ENCODE data around the gene KLHL36.
"Not testable (repeated sequence)": the region's sequence is repeated elsewhere in the genome, so short reads cannot be mapped to it uniquely, and the experiment has no call there.

Gene KLHL36

DNA sequence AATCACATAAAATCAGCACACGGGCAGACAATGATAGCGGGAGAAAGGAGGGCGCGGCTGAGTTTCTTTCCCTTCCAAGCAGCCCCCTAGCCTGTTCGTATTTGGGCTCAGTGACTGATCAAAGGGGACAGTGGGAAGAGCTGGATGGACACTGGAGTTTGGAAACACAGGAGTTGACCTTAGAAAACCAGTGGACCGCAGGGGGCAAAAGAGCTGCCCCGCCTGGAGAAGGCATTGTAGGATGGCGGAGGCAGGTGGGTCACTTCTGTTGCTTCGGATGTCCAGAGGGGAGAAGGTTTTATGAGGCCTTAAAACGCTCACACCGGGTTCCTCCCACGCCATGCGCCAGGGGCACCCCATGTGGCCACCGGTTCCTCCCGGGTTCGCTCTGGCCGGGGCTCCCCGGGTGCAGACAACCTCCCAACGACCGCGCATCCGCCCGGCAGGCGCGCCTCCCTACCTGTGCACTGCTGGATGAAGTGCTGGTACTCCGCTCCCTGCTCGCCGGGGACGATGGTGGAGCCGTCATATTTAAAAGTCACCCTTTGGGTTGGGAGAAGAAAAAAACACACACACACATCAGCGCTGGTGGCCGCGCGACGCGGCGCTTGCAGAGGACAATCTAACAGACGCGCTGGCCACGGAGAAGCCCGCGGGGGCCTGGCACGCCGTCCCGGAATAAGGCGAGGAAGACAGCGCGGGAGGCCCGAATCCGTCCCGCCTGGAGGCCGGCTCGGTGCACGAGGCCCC, 31.1 kb upstream of the KLHL36 start:
- peak in 2 of 3 experiments; percentile 47 to 64 for DNase-seq

DNA sequence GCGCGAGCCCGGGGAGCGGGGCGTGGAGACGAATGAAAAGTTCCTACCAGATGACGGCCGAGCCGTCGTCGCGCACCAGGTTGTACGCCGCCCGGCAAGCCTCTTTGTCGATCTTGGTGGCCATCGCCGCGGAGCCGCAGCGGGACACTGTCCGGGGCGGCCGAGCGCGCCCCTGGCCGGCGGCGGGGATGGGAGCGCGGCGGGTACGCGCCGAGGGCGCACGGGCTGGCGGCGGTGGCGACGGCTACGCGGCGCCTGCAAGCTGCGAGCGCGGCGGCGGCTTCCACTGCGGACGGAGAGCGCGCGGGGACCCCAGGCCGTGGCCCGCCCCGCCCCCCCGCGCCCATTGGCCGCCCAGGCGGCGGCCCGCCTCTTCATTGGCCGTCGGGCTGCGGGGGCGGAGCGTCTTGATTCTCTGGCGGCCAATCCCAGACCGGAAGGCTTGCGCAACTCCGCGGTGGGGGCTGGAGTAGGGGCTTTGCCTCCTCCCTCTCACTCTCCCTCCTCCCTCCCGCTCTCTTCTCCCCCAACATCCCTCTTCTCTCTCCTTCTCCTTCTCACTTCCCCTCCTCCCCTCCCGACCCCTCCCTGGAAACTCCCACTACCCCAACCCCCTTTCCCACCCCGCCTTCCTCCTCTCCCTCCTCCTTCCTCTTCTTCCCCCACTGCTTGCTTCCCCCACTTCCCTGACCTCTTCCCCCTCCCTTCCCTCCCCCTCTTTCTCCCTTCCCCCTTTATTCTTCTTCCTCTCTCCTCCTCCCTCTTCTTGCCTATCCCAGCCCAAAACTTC, 30.3 kb upstream of the KLHL36 start, which contains the start of gene COTL1:
TSS of gene COTL1 (minus strand) at position 288 of the 790 bp plus-strand sequence. CDS start at position 124, 164 bp downstream.
- peak; percentile 91 to 95 (median 94) for DNase-seq

- peak in 2 of 3 experiments; percentile 57 to 74 for DNase-seq
Measured at GRCh38 chr16:84618581-84619460, 29.5 kb upstream of the KLHL36 start.

DNA sequence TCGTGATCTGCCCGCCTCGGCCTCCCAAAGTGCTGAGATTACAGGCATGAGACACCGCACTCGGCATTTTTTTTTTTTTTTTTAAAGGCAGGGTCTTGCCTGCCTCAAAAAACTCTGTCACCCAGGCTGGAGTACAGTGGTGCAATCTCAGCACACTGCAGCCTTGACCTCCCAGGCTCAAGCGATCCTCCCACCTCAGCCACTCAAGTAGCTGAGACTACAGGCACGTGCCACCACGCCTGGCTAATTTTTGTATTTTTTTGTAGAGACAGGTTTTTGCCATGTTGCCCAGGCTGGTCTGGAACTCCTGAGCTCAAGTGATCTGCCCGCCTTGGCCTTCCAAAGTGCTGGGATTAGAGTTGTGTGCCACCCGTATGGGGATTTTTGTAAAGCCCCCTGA, 27.4 kb upstream of the KLHL36 start:
- not testable (repeated sequence) for DNase-seq

- DNase-seq: no peak
Measured at GRCh38 chr16:84625556-84625955, 22.8 kb upstream of the KLHL36 start.

GRCh38 chr16:84628226-84628731, 20.0 kb upstream of the KLHL36 start:
- peak in 2 of 3 experiments; percentile 9 to 24 for DNase-seq

GRCh38 chr16:84629580-84629979, 18.7 kb upstream of the KLHL36 start:
- DNase-seq: no peak

DNA sequence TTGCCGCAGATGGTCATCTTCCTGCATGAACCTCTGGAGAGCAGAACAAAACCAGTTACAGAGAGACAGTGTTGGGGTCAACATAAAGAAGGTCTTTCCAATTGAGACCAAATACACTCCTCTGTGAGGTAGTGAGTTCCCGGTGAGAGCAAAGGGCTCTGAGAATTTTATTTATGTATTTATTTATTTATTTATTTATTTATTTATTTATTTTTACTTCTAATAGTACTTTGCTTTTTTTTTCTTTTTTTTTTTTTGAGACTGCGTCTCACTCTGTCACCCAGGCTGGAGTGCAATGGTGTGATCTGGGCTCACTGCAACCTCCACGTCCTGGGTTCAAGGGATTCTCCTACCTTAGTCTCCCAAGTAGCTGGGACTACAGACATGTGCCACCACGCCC, 18.3 kb upstream of the KLHL36 start:
- DNase-seq: no peak

DNA sequence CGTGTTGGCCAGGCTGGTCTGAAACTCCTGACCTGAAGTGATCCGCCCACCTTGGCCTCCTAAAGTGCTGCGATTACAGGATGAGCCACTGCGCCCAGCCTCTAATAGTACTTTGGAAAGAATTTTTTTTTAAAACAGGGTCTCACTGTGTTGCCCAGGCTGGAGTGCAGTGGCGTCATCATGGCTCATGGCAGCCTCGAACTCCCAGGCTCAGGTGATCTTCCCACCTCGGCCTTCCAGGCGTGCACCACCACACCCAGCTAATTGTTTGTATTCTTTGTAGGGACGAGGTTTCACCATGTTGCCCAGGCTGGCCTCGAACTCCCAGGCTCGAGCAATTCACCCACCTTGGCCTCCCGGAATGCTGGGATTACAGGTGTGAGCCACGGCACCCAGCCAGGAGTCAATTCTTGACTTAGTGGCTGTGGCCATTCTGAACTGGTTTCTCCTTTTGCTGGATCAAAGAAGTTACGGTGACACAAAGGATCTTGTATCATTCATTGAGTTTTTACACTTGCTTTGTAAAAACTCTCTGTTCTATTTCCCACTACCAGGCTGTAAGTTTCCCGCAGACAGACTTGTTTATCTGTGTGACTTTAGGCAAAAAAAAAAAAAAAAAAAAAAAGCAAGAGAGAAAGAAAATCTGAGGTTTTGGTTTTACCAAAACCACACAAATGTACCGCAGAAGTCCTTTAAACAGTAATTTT, 17.7 kb upstream of the KLHL36 start:
- no peak for DNase-seq

GRCh38 chr16:84631153-84631466, 17.2 kb upstream of the KLHL36 start:
- peak in 1 of 3 experiments; percentile 4 for DNase-seq

GRCh38 chr16:84631886-84632285, 16.4 kb upstream of the KLHL36 start:
- DNase-seq: no peak

GRCh38 chr16:84632862-84633261, 15.4 kb upstream of the KLHL36 start:
- DNase-seq: not testable (repeated sequence)

- peak in 1 of 3 experiments; percentile 53 for DNase-seq
Measured at GRCh38 chr16:84633622-84634021, 14.7 kb upstream of the KLHL36 start.

GRCh38 chr16:84635702-84636101, 12.6 kb upstream of the KLHL36 start:
- no peak for DNase-seq

- no peak for DNase-seq
Measured at GRCh38 chr16:84637709-84638108, 10.6 kb upstream of the KLHL36 start.

GRCh38 chr16:84638231-84638806, 10.0 kb upstream of the KLHL36 start:
- DNase-seq: no peak

DNA sequence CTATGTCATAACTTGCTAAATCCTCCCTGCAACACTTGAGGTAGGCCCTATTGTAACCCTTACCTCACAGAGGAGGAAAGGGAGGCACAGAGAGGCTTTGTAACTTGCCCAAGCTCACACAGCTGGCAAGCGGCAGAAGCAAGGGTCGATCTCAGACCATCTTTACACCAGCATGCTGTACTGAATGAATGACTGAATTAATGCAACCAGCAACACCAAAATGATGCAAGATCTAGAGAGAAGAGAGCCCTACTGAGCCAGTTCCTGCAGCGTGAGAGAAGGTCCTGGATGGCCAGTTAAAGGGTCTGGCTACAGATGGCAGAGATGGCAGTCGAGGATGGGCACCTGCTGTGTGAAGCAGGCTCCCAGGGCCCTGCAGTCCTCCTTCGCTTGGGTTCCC, 8.2 kb upstream of the KLHL36 start:
- no peak for DNase-seq

- DNase-seq: no peak
Measured at GRCh38 chr16:84641643-84642358, 6.5 kb upstream of the KLHL36 start.

DNA sequence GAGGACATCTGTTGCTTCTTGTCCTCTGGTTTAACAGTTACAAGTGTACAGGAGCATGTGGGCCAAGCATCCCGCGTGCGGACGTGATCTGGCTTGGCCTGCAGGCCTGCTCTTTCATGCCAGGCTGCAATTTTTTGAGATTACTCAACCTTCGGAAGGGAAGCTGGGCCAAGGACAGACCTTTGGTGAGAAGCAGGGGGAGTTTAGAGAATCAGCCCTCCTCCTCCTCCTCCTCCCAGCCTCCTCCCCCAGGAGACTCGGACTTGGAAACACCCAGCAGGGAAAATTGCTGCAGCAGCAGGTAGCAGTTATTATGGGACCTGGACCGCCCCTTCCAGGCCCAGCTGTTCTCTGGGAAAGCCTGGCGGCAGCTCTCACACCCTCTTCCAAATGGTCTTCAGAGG, 5.1 kb upstream of the KLHL36 start:
- peak in 2 of 3 experiments; percentile 64 to 82 for DNase-seq

- peak in 1 of 3 experiments; percentile 12 for DNase-seq
Measured at GRCh38 chr16:84643674-84644073, 4.6 kb upstream of the KLHL36 start.

Measured in NCI-H1417 (cell line).